HS-27A (cell line): ENCODE measurements around the gene IGF2BP2.
"Not testable (repeated sequence)": the region's sequence is repeated elsewhere in the genome, so short reads cannot be mapped to it uniquely, and the experiment has no call there.

ENCODE experiments used
- DNase-seq: peaks from one replicate; pipeline ENCODE4 v3.0.0-alpha.2; 2012; ENCODE audit warnings: low read depth, missing footprints

The IGF2BP2 gene

GRCh38 chr3:185659942-185660921 lies 164.6 kb downstream of the IGF2BP2 start:
- DNase-seq: no peak

- DNase-seq: no peak
Measured at GRCh38 chr3:185658943-185659342, 165.9 kb downstream of the IGF2BP2 start.

- peak; percentile 90 for DNase-seq
Measured at GRCh38 chr3:185658504-185658912, 166.3 kb downstream of the IGF2BP2 start.

- DNase-seq: no peak
Measured at GRCh38 chr3:185657691-185658503, 166.9 kb downstream of the IGF2BP2 start.

GRCh38 chr3:185657211-185657610 lies 167.6 kb downstream of the IGF2BP2 start:
- no peak for DNase-seq

GRCh38 chr3:185656321-185656840 lies 168.5 kb downstream of the IGF2BP2 start:
- DNase-seq: peak; percentile 93

GRCh38 chr3:185655426-185656320 lies 169.2 kb downstream of the IGF2BP2 start:
- no peak for DNase-seq

GRCh38 chr3:185654758-185655145 lies 170.1 kb downstream of the IGF2BP2 start:
- DNase-seq: no peak

GRCh38 chr3:185653949-185654757 lies 170.7 kb downstream of the IGF2BP2 start:
- no peak for DNase-seq

GRCh38 chr3:185651971-185652370 lies 172.9 kb downstream of the IGF2BP2 start:
- DNase-seq: no peak

GRCh38 chr3:185649414-185649813 lies 175.4 kb downstream of the IGF2BP2 start:
- DNase-seq: no peak

GRCh38 chr3:185648396-185648795 lies 176.4 kb downstream of the IGF2BP2 start:
- no peak for DNase-seq

- no peak for DNase-seq
Measured at GRCh38 chr3:185647880-185648210, 177.0 kb downstream of the IGF2BP2 start.

- DNase-seq: no peak
Measured at GRCh38 chr3:185647134-185647879, 177.5 kb downstream of the IGF2BP2 start.

GRCh38 chr3:185646382-185647133 lies 178.3 kb downstream of the IGF2BP2 start:
- no peak for DNase-seq

- DNase-seq: no peak
Measured at GRCh38 chr3:185645596-185646381, 179.1 kb downstream of the IGF2BP2 start.

GRCh38 chr3:185645191-185645590 lies 179.7 kb downstream of the IGF2BP2 start:
- DNase-seq: not testable (repeated sequence)

- DNase-seq: no peak
Measured at GRCh38 chr3:185640308-185640707, 184.5 kb downstream of the IGF2BP2 start.
